GM19238 (cell line): Measurements from ENCODE around the gene PRODH2.

Experiments
- DNase-seq: peaks from one replicate; pipeline ENCODE4 v3.0.0; 2011; ENCODE audit warnings: low spot score; ENCODE audit not compliant: insufficient read length

PRODH2 gene, protein sequence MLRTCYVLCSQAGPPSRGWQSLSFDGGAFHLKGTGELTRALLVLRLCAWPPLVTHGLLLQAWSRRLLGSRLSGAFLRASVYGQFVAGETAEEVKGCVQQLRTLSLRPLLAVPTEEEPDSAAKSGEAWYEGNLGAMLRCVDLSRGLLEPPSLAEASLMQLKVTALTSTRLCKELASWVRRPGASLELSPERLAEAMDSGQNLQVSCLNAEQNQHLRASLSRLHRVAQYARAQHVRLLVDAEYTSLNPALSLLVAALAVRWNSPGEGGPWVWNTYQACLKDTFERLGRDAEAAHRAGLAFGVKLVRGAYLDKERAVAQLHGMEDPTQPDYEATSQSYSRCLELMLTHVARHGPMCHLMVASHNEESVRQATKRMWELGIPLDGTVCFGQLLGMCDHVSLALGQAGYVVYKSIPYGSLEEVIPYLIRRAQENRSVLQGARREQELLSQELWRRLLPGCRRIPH

DNA sequence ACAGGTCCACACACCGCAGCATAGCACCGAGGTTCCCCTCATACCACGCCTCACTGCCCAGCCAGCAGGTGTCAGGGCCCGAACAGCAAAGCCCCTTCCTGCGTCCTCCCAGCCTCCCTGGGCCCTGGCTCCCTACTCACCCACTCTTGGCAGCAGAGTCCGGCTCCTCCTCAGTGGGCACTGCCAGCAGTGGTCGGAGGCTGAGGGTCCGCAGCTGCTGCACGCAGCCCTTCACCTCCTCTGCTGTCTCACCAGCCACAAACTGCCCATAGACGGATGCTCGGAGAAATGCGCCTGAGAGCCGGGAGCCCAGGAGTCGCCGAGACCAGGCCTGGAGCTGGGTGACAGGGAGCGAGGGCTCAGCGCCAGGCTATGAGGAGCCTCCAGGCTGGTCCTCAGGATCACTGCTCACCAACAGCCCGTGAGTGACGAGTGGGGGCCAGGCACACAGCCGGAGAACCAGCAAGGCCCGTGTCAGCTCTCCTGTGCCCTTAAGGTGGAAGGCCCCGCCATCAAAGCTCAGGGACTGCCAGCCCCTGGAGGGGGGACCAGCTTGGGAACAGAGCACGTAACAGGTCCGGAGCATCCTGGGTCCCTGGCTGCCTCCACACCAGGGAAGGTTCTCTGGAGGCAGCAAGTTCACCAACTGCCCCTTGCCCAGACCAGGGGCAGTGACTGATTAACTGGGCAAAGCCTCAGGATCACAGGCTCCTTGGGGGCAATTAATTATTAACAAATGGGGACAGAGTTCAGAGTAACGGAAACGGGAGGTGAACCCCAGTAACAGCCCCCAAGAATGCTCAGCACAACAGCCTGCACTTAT lies at the start of gene PRODH2:
Gene PRODH2, minus strand, starts transcription at position 626 of the 823 bp plus-strand sequence. Its CDS starts 40 bp downstream, at position 586.
- no peak for DNase-seq

DNA sequence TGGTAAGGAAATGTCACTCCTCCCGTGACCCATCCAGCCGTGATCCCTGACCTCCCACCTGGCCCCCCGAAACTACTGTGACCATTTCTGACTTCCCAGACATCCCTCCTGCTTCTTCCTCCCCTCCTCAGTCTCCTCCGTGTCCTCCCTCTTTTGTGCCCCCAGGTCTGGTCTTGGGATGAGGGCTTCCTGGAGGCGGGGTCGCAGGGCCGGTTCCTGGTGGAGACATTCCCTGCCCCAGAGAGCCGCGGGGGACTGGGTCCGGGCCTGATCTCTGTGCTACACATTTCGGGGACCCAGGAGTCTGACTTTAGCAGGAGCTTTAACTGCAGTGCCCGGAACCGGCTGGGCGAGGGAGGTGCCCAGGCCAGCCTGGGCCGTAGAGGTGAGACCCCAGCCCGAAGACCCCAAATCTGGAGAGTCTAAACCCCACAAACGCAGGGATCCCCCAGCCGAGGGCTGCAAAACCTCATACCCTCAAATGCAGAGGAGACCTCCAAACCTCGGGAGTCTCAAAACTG lies 49.1 kb upstream of the PRODH2 start:
- no peak for DNase-seq

DNA sequence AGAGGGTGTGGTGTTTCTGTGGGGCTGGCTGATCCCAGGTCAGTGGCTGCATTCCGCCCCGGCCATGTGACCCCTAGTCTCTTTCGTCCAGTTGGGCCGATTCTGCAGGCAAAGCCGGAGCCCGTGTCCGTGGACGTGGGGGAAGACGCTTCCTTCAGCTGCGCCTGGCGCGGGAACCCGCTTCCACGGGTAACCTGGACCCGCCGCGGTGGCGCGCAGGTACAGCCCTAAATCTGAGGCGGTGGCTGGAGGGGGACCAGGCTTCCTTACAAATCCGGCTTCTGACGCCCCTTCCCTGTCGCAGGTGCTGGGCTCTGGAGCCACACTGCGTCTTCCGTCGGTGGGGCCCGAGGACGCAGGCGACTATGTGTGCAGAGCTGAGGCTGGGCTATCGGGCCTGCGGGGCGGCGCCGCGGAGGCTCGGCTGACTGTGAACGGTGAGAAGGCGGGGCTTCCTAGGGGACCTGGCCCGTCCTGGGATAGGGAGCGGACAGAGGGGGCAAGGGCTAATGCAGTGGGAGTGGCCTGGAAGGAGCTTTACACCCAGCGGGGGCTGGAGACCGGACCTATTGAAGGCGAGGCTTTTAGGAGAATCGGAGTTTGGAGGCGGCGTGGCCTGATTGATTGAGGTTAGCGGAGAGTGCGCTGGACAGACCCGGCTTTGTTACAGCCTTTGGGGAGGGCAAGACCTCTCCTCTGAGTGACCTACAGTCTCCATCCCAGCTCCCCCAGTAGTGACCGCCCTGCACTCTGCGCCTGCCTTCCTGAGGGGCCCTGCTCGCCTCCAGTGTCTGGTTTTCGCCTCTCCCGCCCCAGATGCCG lies 48.4 kb upstream of the PRODH2 start:
- DNase-seq, result no peak

DNA sequence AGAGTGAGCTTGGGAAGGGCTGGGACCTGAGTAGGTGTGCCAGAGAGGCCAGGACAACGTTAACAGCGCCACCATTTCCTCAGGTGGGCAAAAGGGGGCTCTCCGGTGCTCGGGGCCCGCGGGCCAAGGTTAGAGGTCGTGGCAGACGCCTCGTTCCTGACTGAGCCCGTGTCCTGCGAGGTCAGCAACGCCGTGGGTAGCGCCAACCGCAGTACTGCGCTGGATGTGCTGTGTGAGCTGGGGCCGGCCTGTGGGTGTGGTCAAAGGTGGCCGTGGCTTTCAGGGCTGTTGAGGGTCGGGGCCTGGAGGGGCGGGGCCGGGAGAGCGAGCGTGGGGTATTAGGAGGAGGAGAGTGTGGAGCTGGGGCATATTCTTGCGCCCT lies 47.8 kb upstream of the PRODH2 start:
- DNase-seq, result no peak

DNA sequence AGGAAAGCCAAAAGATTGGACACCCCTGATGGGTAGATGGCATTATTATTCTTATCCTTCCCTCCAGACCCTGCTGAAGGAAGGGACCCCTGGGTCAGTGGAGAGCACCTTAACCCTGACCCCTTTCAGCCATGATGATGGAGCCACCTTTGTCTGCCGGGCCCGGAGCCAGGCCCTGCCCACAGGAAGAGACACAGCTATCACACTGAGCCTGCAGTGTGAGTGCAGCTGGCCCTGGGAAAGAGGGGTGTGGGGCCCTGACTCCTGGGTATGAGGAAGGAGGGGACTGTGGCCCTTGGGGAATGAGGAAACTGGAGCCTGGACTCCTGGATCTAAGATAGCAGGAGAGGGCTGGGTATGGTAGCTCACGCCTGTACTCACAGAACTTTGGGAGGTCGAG lies 46.8 kb upstream of the PRODH2 start:
- DNase-seq, result no peak

DNA sequence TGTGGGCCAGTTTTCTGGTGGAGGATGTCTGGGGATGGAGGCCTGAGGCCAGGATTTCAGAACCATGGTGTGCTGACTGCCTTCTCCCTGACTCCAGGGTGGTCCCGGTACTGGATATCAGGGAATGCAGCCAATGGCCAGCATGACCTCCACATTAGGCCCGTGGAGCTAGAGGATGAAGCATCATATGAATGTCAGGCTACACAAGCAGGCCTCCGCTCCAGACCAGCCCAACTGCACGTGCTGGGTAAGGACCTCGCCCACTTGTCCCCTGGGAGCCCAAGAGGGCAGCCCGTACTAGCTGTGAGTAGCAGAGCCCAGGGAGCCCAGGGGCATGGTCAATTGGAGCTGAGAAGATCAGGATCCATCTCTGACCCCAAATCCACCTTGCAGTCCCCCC lies 45.7 kb upstream of the PRODH2 start:
- DNase-seq, result no peak

DNA sequence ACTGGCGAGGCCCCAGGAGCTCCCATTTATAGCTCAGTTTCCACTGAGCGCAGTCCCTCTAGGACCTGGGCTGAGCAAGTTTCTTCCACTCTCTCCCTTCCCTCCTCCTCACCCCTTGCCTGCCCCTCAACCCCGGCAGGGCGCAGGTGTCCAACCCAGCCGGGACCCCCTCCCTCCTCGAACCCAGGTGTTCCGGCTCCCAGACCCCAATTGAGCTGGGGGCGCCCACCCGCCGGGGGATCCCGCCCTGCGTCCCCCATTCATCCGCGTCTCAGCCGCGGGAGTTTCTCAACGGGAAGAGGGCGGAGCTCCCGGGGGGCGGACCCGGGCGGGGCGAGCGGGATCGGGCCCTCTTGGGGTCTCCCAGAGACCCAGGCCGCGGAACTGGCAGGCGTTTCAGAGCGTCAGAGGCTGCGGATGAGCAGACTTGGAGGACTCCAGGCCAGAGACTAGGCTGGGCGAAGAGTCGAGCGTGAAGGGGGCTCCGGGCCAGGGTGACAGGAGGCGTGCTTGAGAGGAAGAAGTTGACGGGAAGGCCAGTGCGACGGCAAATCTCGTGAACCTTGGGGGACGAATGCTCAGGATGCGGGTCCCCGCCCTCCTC lies 44.0 kb upstream of the PRODH2 start, which contains the start of gene KIRREL2:
Gene KIRREL2, plus strand, starts transcription at position 366 of the 604 bp plus-strand sequence. Its CDS starts 209 bp downstream, at position 575.
- DNase-seq, result no peak

DNA sequence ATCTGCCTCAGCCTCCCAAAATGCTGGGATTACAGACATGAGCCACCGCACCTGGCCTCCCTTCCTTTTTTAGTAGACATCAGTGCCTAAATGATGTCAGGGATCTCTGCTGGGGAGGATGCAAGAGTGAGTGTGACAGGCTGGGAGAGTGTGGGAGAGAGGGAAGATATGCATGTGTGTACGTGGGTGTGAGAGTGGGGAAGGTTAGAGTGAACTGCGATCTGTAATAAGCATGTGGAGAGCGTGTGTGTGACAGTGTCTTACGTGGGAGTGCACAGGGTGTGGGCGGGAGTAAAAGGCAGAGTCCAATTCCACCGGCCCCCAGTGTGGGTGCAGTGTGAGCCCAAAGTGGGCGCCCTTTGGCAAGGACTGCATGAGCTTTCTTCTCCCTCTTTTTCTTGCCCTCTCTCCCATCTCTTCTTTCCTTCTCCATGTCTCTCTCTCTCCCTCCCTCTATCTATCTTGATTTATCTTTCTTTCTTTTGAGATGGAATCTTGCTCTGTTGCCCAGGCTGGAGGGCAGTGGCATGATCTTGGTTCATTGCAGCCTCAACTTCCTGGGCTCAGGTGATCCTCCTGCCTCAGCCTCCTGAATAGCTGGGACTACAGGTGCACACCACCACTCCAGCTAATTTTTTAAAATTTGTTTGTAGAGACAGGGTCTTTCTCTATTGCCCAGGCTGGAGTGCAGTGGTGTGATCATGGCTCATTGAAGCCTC lies 40.6 kb upstream of the PRODH2 start:
- no peak for DNase-seq

DNA sequence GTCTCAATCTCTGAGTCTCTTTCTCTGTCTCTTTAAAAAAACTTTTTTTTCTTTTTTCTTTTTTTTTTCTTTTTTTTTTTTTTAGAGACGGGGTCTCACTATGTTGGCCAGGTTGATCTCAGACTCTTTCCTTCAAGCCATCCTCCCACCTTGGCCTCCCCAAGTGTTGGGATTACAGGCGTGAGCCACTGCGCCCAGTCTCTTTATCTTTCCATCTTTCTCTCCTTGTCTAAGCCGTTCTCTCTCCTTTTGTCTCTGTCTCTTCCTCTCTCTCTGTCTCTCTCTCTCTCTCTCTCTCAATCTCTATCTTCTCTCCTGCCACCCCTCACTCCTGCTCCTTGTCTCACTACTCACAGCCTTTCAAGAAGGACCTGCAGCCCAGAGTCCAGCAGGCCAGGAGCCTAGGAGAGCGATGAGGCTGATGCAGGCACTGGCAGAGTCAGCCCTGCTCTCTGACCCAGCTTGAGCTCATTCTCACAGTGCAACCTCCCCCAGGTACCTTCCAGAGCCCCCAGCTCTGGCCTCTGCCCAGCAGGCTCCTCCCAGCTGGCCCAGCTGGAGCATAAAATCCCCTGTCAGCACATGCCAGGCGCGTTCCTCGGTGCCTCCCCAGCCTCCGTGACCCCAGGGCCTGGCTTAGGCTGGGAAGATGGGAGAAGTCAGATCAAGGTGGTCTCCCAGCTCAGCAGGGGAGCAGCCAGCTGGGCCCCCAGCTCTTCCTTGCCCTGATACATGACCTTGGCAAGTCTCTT lies 39.6 kb upstream of the PRODH2 start, which contains the start of gene NPHS1:
Gene NPHS1, minus strand, starts transcription at position 476 of the 752 bp plus-strand sequence. CDS start 667 bp downstream, outside the sequence.
- no peak for DNase-seq

DNA sequence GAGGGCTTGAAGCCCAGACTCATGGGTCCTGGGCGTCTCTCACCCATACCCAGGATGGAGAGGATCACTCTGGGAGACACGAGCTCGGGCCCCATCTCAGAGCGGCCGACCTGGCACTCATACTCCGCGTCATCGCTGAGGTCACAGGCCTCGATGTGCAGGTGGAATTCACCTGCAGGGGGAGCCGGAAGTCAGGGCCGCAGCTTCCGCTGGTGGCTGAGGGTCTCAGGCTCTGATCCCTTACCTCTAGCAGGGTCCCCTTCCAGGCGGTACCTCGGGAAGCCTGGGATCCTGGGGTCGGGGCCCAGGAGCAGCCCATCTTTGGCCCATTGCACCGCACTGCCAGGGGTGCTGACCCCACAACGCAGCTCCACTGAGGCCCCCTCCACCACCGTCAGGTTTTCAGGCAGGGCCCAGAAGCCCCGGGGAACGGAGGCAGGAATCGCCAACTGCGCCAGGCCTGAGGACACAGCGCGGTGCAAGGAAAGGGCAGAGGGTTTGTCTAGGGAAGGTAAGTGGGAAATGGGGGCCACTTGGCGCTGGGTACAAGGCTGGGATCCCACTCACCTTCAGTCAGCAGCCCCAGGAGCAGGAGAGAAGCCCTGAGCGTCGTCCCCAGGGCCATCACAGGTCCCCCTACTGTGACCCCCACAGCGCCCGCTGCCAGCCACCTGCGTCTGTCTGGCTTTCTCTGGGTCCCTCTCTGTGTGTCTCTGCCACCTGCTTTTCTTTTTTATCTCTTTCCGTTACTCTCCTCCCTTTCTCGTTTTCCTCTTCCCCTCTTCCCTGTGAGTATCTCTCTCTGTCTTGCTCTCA lies 38.8 kb upstream of the PRODH2 start:
- no peak for DNase-seq

DNA sequence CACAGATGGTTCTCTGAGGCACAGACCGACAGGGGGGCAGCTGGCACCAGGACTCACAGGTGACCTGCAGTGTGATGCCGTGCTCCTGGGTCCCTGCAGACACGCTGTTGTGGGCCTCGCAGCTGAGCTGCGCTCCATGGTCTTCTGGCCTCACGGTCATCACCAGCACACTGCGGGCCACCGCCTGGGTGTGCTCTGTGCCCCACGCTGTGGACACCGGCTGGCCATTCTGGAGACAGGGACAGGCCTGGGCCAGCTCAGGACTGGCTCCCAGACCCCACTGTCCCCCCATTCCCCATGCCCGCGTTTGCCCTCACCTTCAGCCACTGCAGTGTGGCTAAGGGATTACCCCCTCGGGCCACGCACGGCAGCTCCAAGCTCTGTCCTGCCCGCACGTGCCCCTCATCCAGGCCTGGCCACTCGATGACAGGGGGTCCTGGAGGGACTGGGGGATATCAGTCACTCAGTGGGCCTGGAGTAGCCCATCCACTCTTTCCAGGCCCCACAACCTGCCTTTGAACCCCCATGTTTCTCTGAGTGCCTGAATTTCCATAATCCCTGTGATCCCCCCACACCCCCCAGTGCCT lies 36.4 kb upstream of the PRODH2 start:
- DNase-seq, result no peak

DNA sequence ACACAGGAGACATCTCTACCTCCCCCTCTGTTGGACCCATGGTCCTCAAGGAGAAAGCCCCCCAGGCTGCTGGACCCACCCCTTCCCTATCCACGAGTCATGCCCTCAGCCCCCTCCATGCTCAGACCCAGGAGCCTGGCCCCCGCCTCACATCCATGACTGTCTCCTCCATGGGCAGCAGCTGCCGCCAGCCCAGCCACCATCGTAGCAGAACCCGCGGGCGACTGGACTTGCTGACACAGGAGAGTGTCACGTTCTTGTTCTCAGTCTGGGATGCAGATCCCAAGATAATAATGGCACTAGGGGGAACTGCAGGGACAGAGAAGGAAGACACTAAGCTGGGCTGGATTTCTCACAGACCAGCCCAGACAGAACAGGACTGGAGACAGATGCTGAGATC lies 35.8 kb upstream of the PRODH2 start:
- DNase-seq, result no peak

DNA sequence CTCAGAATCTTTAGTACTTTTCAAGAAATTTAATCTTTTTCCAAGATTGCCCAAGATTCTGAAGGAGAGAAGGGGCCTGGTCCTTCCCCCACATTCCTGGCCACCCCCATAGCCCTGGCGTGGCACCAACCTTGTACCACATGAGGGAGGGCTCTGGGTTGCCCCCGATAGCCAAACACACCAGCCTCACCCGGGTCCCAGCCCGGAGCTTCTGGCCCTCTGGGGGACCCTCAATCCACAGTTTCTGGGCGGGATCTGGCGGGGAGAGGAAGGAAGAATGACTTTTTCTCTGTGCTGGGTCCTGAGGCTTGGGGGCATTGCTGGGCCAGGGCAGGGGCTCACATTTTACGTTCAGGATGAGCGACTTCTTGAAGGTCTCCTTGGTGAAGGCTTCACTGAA lies 35.3 kb upstream of the PRODH2 start:
- DNase-seq, result no peak

DNA sequence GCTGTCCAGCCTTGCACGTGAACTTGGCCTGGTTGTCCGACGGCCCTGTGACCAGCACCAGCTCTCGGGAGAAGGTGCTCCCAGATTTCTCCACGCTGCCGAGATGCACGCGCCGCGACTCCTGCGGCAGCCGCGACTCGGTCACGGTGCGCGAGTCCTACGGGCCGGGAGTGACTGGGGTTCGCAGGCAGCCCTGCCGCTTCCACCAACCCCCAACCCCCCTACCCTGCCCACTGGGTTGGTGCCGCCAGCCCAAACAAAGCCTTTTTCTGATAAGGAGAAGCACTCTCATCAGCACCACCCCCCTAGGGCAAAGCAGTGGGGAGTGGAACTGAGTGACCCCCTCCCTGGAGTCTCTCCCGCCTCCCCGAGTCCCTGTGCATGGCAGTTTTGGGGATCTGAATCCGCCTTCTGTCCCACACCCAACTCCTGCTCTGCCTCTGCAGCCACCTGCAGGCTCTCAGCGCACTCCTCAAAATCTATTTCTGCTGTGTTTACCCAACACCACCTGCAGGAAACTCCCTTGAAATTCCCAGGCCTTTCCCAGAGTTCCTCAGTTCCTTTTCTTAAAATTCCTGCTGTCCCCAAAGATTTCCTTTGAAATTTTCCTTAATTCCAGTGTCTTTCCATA lies 33.5 kb upstream of the PRODH2 start:
- DNase-seq, result no peak

DNA sequence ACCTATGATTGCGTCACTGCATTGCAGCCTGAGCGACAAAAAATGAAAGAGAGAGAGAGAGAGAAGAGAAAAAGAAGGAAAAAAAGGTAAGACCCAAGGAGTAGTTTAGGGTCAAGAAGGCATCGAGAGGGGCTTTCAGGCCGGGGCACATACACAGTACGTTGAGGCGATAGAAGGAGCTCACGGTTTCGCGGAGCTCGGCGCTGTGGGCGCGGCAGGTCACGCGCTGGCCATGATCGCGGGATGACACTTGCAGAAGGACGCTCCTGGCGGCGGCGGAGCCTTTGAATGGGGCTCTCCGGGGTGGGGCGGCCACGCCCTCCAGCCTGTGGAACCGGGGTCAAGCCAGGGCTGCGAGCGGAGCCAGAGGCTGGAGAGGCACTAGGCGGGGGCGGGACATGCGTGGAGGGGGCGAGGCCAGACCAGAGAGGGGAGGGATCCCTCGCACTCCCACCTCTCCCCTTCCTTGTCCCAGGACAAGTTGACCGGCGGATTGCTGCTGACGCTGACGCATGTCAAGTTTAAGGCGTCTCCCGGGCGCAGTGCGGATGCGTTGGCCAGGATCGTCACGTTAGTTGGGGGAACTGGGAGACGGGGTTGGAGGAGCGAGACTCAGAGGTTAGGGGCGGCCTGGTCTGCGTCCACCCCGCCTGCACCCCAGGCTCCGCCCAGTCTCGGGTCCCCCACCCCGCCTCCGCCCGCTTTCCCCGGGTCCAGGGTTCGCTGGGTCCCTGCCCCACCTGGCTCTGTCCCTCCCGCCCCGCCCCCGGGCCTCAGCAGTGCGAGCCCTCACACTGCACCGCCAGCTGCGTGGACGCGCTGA lies 32.8 kb upstream of the PRODH2 start:
- DNase-seq, result no peak

DNA sequence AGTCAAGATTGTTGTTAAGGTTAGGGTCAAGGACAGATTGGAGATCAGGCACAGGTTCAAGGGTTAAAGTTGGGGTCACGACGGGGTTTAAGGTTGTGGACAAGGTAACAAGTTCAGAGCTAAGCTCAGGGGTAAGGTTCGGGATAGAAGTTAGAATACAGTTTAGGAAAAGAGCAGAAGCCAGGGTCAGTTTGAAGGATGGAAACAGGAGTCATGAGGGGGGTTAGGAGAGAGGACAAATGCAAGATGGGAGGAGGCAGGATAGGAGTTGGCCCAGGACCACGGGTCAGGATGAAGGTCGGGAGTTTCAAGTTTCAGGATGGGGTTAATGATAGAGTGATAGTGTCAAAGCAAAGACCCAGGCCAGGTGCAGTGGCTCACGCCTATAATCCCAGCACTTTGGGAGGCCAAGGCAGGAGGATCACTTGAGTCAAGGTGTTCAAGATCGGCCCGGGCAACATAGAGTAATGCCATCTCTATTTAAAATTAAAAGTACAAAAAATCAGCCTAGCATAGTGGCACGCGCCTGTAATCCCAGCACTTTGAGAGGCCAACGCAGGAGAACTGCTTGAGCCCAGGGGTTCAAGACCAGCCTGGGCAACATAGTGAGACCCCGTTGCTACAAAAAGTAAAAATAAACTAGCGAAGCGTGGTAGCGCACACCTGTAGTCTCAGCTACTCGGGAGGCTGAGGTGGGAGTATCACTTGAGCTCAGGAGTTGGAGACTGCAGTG lies 32.0 kb upstream of the PRODH2 start:
- DNase-seq, result no peak
